ENCODE results near the gene GH1.
"Not testable (repeated sequence)": the region's sequence is repeated elsewhere in the genome, so short reads cannot be mapped to it uniquely, and the experiment has no call there.

- TF ChIP-seq POLR2A (IDR thresholded peaks at IDR 0.05); CTCF (IDR thresholded peaks at IDR 0.05 in 8 of 11, conservative IDR thresholded peaks at IDR 0.05 in 3 of 11); POLR2AphosphoS5 (IDR thresholded peaks at IDR 0.05): not testable (repeated sequence)
These were observed 3.8 kb upstream of the GH1 start for GRCh38 chr17:63922402-63922801.

All from spleen (tissue), 7 donors.